HepG2 (cell line): ENCODE measurements around the gene ELN. TPM values are rescaled to one million over a fixed set of nuclear protein-coding genes. Genes with fewer than 3 reads are reported as not detected.

Experiments
- ATAC-seq: fragments of 200-7000 bp; cut with Tn5 transposase; 3 replicates; pipeline ENCODE4 v1.9.1; 2020; ENCODE audit warnings: mild to moderate bottlenecking, moderate library complexity
- BruUV-seq: library from RNA; stranded (reverse); fragments of 400-500 nt; replicated peaks from 2 replicates; lab custom pipeline; 2021; lab: Mats Ljungman, UMichigan
- CTCF ChIA-PET: fragments of 300-600 bp; formaldehyde crosslinking; extraction: SDS; loops from one replicate; lab custom pipeline; 2021; ENCODE audit warnings: low total read pairs, inconsistent platforms, low intra/inter-chr PET ratio; lab: Yijun Ruan, JAX
- POLR2A ChIA-PET: fragments of 350-600 bp; sonication (Branson Sonifier 250); formaldehyde crosslinking; loops from one replicate; lab custom pipeline; 2020; ENCODE audit warnings: antibody characterized with exemption, inconsistent platforms; lab: Yijun Ruan, JAX
- DNase-seq: peaks from one replicate; pipeline ENCODE4 v3.0.0-alpha.2; 2015; ENCODE audit warnings: low spot score
- FAIRE-seq: peaks from 3 replicates; lab custom pipeline; 2011; peaks lifted over from hg19 to GRCh38; lab: Jason Lieb, UNC
- H2AFZ ChIP-seq: one replicate; pipeline ENCODE4 v1.6.1; 2011; ENCODE audit warnings: low read length, inconsistent platforms
- H3K27ac ChIP-seq: fragments of 300-600 bp; 3 replicates; pipeline ENCODE4 v1.8.0; 2011; ENCODE audit warnings: mixed run types, mild to moderate bottlenecking, mixed read lengths, low read length, inconsistent platforms; ENCODE audit not compliant: insufficient read depth; ENCODE audit errors: extremely low read length
- H3K27me3 ChIP-seq, 2 experiments: fragments of 200-600 bp in 1 of 2; 2 replicates in 1 of 2; 3 replicates in 1 of 2; pipeline versions ENCODE4 v1.6.0 to v1.8.0; 2011; ENCODE audit warnings: low read length in 2 of 2, mild to moderate bottlenecking in 2 of 2, moderate library complexity in 2 of 2, inconsistent platforms in 1 of 2; ENCODE audit not compliant: insufficient read depth in 2 of 2, control insufficient read depth in 1 of 2
- H3K36me3 ChIP-seq, 2 experiments: fragments of 200-600 bp in 1 of 2; replicated peaks in 1 of 2; 2 replicates in 1 of 2; 3 replicates in 1 of 2; pipeline versions ENCODE4 v1.5.1 to v1.8.0; 2011; ENCODE audit warnings: low read length in 2 of 2, inconsistent platforms in 1 of 2; ENCODE audit not compliant: insufficient read depth in 2 of 2, control insufficient read depth in 1 of 2
- H3K4me1 ChIP-seq: 2 replicates; pipeline ENCODE4 v1.5.1; 2012; ENCODE audit warnings: low read length, inconsistent platforms; ENCODE audit not compliant: insufficient read depth
- H3K4me2 ChIP-seq: 2 replicates; pipeline ENCODE4 v1.6.0; 2011; ENCODE audit warnings: low read depth, low read length, inconsistent platforms
- H3K4me3 ChIP-seq, 3 experiments: fragments of 200-600 bp in 1 of 3; sonication (generic), shearing (Covaris generic) in 1 of 3; replicated peaks in 1 of 3; 2 replicates each; pipeline ENCODE4 v1.5.1; 2011 to 2016; ENCODE audit warnings: low read length in 3 of 3, inconsistent platforms in 2 of 3, low read depth in 2 of 3, mild to moderate bottlenecking in 2 of 3, control low read depth in 1 of 3, mixed read lengths in 1 of 3; ENCODE audit not compliant: insufficient read depth in 1 of 3
- H3K79me2 ChIP-seq: one replicate; pipeline ENCODE4 v1.6.1; 2011; ENCODE audit warnings: low read length, inconsistent platforms; ENCODE audit not compliant: insufficient read depth
- H3K9ac ChIP-seq: 2 replicates; pipeline ENCODE4 v1.6.0; 2011; ENCODE audit warnings: mild to moderate bottlenecking, low read depth, low read length, inconsistent platforms; ENCODE audit not compliant: insufficient read depth
- H3K9me3 ChIP-seq: 2 replicates; pipeline ENCODE4 v1.5.1; 2012; ENCODE audit warnings: mild to moderate bottlenecking, low read length
- H4K20me1 ChIP-seq: 2 replicates; pipeline ENCODE4 v1.6.0; 2011; ENCODE audit warnings: inconsistent platforms, mild to moderate bottlenecking, low read length, moderate library complexity; ENCODE audit not compliant: insufficient read depth
- EHMT2 ChIP-seq: fragments of 200-600 bp; sonication (generic); IDR thresholded peaks from 2 replicates; pipeline ENCODE4 v1.7.0; 2017; ENCODE audit warnings: antibody characterized with exemption, low read depth, low read length, borderline replicate concordance
- ELF4 ChIP-seq: sonication (generic); formaldehyde crosslinking; IDR thresholded peaks from 2 replicates; pipeline ENCODE4 v1.5.0; 2020; ENCODE audit warnings: missing genetic modification reagents, mild to moderate bottlenecking, moderate library complexity, borderline replicate concordance
- FOXM1 ChIP-seq: sonication (generic); formaldehyde crosslinking; IDR thresholded peaks from 2 replicates; pipeline ENCODE4 v1.5.0; 2020; ENCODE audit warnings: missing genetic modification reagents
- GRHL1 ChIP-seq: sonication (generic); formaldehyde crosslinking; conservative IDR thresholded peaks from 2 replicates; pipeline ENCODE4 v1.8.0; 2022; ENCODE audit warnings: missing genetic modification reagents
- NR2F2 ChIP-seq: IDR thresholded peaks from 2 replicates; pipeline ENCODE4 v1.6.1; 2012; ENCODE audit warnings: low read depth, inconsistent platforms, borderline replicate concordance
- PCBP1 ChIP-seq: fragments of 200-400 bp; formaldehyde crosslinking; IDR thresholded peaks from 2 replicates; pipeline ENCODE4 v1.6.1; 2017; ENCODE audit warnings: mild to moderate bottlenecking, low read depth, low read length, borderline replicate concordance
- POGZ ChIP-seq: sonication (generic); formaldehyde crosslinking; IDR thresholded peaks from 2 replicates; pipeline ENCODE4 v1.4.0; 2020; ENCODE audit warnings: mild to moderate bottlenecking, missing genetic modification reagents
- RCOR2 ChIP-seq: IDR thresholded peaks from 2 replicates; pipeline ENCODE4 v1.6.1; 2016; ENCODE audit warnings: missing biosample characterization, missing genetic modification reagents
- RXRB ChIP-seq: IDR thresholded peaks from 2 replicates; pipeline ENCODE4 v1.6.1; 2016; ENCODE audit warnings: borderline replicate concordance, missing genetic modification reagents, missing compliant biosample characterization
- SALL1 ChIP-seq: sonication (generic); formaldehyde crosslinking; IDR thresholded peaks from 2 replicates; pipeline ENCODE4 v1.8.0; 2022; ENCODE audit warnings: mild to moderate bottlenecking, missing genetic modification reagents
- TOE1 ChIP-seq: sonication (generic); formaldehyde crosslinking; IDR thresholded peaks from 2 replicates; pipeline ENCODE4 v1.4.0; 2020; ENCODE audit warnings: mild to moderate bottlenecking, missing genetic modification reagents
- ZNF235 ChIP-seq: sonication (generic); formaldehyde crosslinking; IDR thresholded peaks from 2 replicates; pipeline ENCODE4 v1.8.1; 2023; ENCODE audit warnings: mild to moderate bottlenecking, missing genetic modification reagents, borderline replicate concordance
- ZNF446 ChIP-seq: sonication (generic); formaldehyde crosslinking; IDR thresholded peaks from 2 replicates; pipeline ENCODE4 v1.5.0; 2020; ENCODE audit warnings: mild to moderate bottlenecking, missing genetic modification reagents
- ZNF562 ChIP-seq: sonication (generic); formaldehyde crosslinking; IDR thresholded peaks from 2 replicates; pipeline ENCODE4 v1.8.0; 2022; ENCODE audit warnings: missing genetic modification reagents, borderline replicate concordance
- ZNF564 ChIP-seq: sonication (generic); formaldehyde crosslinking; IDR thresholded peaks from 2 replicates; pipeline ENCODE4 v1.8.1; 2023; ENCODE audit warnings: mild to moderate bottlenecking, missing genetic modification reagents
- ZNF615 ChIP-seq: sonication (generic); formaldehyde crosslinking; IDR thresholded peaks from 2 replicates; pipeline ENCODE4 v1.5.0; 2020; ENCODE audit warnings: mild to moderate bottlenecking, missing genetic modification reagents, borderline replicate concordance
- ZNF777 ChIP-seq: sonication (generic); formaldehyde crosslinking; IDR thresholded peaks from 2 replicates; pipeline ENCODE4 v1.4.0; 2020; ENCODE audit warnings: missing genetic modification reagents
- ZSCAN21 ChIP-seq: sonication (generic); formaldehyde crosslinking; IDR thresholded peaks from 2 replicates; pipeline ENCODE4 v1.8.0; 2022; ENCODE audit warnings: mild to moderate bottlenecking, missing genetic modification reagents, moderate library complexity, borderline replicate concordance
- WGBS: methylation state at CpG from one replicate; pipeline ENCODE4 v1.1.6; 2017; ENCODE audit warnings: low lambda C conversion rate; 5-methylcytosine and 5-hydroxymethylcytosine counted together
- in situ Hi-C: cut with HindIII; loops from 2 replicates; pipeline ENCODE4 v1.10.0; 2017; ENCODE audit warnings: low pct_unique_long_range_greater_than_20kb; ENCODE audit not compliant: extremely low pct_ligation_motif_present
- intact Hi-C: fragments of 100-400 bp; cut with micrococcal nuclease; formaldehyde crosslinking; loops from one replicate; pipeline ENCODE4 v1.10.0; 2022; ENCODE audit not compliant: unreplicated experiment
- polyA plus RNA-seq, 8 experiments: library from polyadenylated mRNA; depleted of rRNA in 3 of 8; stranded (reverse) in 7 of 8; unstranded in 1 of 8; fragments of >200 nt; fragmentation: Illumina TruSeq in 4 of 8; extraction: Trizol in 4 of 8; gene quantifications; 2 replicates each; pipeline versions ENCODE4 v1.2.1 to v1.2.3, GENCODE V29; 2011 to 2016; ENCODE audit warnings: low read depth in 4 of 8, missing spikeins in 1 of 8, mixed read lengths in 1 of 8; ENCODE audit not compliant: insufficient read depth in 1 of 8
- total RNA-seq, 5 experiments: library from RNA; depleted of rRNA; stranded (reverse); fragments of >200 nt; fragmentation: Illumina TruSeq; extraction: Trizol; gene quantifications; 2 replicates each; pipeline ENCODE4 v1.2.3, GENCODE V29; 2016; ENCODE audit warnings: low read depth in 1 of 5
- TF ChIP-seq, protein P1 (sequence below): sonication (generic); formaldehyde crosslinking; IDR thresholded peaks from 2 replicates; pipeline ENCODE4 v1.8.0; 2022; ENCODE audit warnings: missing genetic modification reagents, low read depth, mild to moderate bottlenecking, borderline replicate concordance
- TF ChIP-seq, protein P2 (sequence below), 2 experiments: IDR thresholded peaks; 2 replicates each; pipeline ENCODE4 v1.6.1; 2011 to 2012; ENCODE audit warnings: low read length in 2 of 2, borderline replicate concordance in 1 of 2, low read depth in 1 of 2, mild to moderate bottlenecking in 1 of 2, moderate library complexity in 1 of 2

ELN gene
- total and polyA plus RNA-seq, 2 of the 13 experiments (the other 11 are each of a cell fraction or from before 2014, with no cell fraction given) = 0.15 to 0.37 TPM

GRCh38 chr7:74009719-74010118, 18.3 kb upstream of the ELN start:
- ChIA-PET POLR2A (no interaction called here), CTCF (no interaction called here)
- peaks cover 5 to 20% of the 10 kb centered on the region in 2 experiments; a peak in 3 of 5 replicates for H3K27me3 ChIP-seq
- intact Hi-C loops = no loop called here
- no peak overlapping the region for H2AFZ ChIP-seq
- no peaks in the 10 kb centered on the region for H3K79me2 ChIP-seq
- DNase-seq (no peak), FAIRE-seq (no peak)
- no peaks in the 10 kb centered on the region for H3K9me3 ChIP-seq
- no peaks in the 10 kb centered on the region for H4K20me1 ChIP-seq
- H3K4me1 ChIP-seq = peaks cover 13% of the 10 kb centered on the region
- H3K9ac ChIP-seq = no peak overlapping the region
- no TSS peak for BruUV-seq
- H3K4me2 ChIP-seq = no peak overlapping the region
- WGBS = 42% methylated on average over 9 of the region's 14 CpGs
- H3K36me3 ChIP-seq = no peaks in the 10 kb centered on the region
- TF ChIP-seq, protein P1, sequence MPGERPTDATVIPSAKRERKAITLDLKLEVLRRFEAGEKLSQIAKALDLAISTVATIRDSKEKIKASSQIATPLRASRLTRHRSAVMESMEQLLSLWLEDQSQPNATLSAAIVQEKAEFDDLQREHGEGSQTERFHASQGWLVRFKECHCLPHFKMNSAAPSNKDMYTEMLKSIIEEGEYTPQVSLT (CRISPR knock-in tag) = no peak
- TF ChIP-seq ZSCAN21 (CRISPR knock-in tag) (no peak), NR2F2 (no peak), ZNF615 (CRISPR knock-in tag) (no peak), RCOR2 (no peak), ZNF235 (no peak), RXRB (CRISPR knock-in tag) (no peak), PCBP1 (no peak), GRHL1 (no peak), EHMT2 (no peak), FOXM1 (no peak), TOE1 (CRISPR knock-in tag) (no peak), ZNF564 (CRISPR knock-in tag) (no peak), ZNF562 (CRISPR knock-in tag) (no peak), ZNF777 (CRISPR knock-in tag) (no peak), POGZ (CRISPR knock-in tag) (no peak), ZNF446 (CRISPR knock-in tag) (no peak), ELF4 (CRISPR knock-in tag) (no peak), SALL1 (CRISPR knock-in tag) (no peak)
- TF ChIP-seq, protein P2, sequence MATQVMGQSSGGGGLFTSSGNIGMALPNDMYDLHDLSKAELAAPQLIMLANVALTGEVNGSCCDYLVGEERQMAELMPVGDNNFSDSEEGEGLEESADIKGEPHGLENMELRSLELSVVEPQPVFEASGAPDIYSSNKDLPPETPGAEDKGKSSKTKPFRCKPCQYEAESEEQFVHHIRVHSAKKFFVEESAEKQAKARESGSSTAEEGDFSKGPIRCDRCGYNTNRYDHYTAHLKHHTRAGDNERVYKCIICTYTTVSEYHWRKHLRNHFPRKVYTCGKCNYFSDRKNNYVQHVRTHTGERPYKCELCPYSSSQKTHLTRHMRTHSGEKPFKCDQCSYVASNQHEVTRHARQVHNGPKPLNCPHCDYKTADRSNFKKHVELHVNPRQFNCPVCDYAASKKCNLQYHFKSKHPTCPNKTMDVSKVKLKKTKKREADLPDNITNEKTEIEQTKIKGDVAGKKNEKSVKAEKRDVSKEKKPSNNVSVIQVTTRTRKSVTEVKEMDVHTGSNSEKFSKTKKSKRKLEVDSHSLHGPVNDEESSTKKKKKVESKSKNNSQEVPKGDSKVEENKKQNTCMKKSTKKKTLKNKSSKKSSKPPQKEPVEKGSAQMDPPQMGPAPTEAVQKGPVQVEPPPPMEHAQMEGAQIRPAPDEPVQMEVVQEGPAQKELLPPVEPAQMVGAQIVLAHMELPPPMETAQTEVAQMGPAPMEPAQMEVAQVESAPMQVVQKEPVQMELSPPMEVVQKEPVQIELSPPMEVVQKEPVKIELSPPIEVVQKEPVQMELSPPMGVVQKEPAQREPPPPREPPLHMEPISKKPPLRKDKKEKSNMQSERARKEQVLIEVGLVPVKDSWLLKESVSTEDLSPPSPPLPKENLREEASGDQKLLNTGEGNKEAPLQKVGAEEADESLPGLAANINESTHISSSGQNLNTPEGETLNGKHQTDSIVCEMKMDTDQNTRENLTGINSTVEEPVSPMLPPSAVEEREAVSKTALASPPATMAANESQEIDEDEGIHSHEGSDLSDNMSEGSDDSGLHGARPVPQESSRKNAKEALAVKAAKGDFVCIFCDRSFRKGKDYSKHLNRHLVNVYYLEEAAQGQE (IDR thresholded peaks at IDR 0.05; ENCODE audit: borderline replicate concordance in 1 of 2, low read depth in 1 of 2, low read length in 2 of 2) = no peak
- TF ChIP-seq, all 625 proteins: peak for 0
- no peak for ATAC-seq
- in situ Hi-C loops = no loop called here
- Histone ChIP-seq H3K4me3 (no peak overlapping the region), H3K27ac (no peak overlapping the region)
